GM18526 (cell line): Measurements from ENCODE around the gene DIO1.

Experiments
- POLR2A ChIP-seq: IDR thresholded peaks from 3 replicates; pipeline ENCODE4 v1.6.1; 2011; ENCODE audit not compliant: insufficient read length; ENCODE audit errors: extremely low read depth

The DIO1 gene

GRCh38 chr1:53927376-53927881 lies 33.4 kb downstream of the DIO1 start:
- no peak for TF ChIP-seq POLR2A

DNA sequence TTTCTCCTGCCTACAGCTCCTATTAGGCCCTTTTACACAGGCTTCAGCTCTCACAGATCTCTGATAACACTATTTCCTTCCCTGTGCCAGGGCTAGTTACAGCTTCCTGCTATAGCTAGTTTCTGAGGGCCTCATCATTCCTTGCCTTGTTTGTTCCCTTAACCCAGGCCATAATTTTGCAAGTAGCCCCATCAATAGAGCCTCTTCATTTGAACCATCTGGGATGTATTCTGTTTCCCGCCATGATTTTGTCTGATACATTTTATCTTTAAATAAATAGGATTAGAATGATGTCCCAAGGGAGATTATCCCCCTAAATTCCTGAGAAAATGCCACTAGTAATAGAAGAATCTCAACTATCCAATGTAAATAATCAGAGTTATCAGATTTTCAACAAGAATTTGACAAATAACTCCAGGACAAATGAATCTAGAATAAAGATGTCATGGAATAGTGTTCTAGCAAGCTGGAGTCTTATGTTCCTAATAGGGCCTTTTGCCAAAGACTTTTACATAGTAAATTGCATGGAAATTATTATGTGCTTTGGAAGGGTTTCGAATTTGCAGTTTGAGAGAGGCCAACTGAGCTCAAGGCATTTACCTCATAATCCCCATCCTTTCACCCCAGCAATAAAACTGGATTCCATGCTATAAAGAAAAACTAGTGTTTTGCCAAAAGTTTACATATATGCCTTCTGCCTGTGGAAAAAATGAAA lies 35.4 kb downstream of the DIO1 start:
- TF ChIP-seq POLR2A: no peak

DNA sequence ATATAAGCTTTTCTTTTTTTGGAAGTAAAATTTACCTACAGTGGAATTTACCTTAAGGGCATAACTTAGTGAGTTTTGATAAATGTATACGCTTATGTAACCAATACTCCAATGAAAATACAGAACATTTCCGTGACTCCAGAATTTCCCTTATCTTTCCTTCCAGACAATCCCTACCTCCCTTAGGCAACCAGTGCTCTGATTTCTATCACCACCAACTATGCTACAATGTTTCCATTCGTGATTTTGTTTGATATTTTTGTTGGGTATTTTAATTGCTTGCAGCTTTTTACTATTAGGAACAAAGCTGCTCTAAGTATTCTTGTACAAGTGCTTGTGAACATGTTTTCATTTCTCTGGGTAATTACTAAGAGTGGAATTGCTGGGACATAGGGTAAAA lies 36.9 kb downstream of the DIO1 start:
- no peak for TF ChIP-seq POLR2A

GRCh38 chr1:53931523-53931922 lies 37.5 kb downstream of the DIO1 start:
- TF ChIP-seq POLR2A: no peak

DNA sequence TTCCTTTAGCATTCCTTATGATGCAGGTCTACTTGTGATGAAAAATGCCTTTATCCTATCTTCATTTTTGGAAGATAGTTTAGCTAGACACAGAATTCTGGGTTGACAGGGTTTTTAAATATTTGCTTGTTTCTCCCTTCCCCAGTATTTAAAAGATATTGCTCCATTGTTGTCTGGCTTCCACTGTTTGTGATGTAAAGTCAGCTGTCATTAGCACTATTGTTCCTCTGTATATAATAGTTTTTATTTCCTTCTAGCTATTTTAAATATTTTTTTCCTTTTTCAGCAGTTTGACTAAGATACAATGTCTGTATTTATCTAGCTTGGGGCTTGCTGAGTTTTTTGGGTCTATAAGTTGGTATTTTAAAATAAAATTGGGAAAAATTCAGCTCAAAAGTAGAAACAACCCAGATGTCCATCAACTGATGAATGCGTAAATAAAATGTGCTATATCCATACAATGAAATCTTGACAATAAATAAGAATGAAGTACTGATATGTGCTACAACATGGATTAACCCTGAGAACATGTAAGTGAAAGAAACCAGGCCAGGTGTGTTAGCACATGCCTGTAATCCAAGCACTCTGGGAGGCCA lies 40.3 kb downstream of the DIO1 start:
- no peak for TF ChIP-seq POLR2A

DNA sequence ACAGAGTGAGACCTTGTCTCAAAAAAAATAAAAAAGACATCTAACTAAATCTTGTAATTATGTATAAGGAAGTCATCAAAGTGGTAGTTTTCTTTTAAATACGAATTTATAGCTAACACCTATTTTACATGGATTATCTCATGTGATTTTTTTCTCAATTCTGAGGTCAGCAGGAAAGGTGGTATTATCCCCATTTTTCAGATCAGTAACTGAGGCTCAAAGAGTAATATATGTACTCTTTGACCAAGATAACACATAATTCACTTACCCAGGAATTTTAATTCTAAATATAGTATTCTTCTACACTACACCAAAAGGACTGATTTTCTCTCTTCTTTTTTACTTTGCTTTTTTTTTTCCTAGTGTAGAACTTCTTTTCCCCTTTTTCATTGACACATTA lies 42.4 kb downstream of the DIO1 start:
- no peak for TF ChIP-seq POLR2A

DNA sequence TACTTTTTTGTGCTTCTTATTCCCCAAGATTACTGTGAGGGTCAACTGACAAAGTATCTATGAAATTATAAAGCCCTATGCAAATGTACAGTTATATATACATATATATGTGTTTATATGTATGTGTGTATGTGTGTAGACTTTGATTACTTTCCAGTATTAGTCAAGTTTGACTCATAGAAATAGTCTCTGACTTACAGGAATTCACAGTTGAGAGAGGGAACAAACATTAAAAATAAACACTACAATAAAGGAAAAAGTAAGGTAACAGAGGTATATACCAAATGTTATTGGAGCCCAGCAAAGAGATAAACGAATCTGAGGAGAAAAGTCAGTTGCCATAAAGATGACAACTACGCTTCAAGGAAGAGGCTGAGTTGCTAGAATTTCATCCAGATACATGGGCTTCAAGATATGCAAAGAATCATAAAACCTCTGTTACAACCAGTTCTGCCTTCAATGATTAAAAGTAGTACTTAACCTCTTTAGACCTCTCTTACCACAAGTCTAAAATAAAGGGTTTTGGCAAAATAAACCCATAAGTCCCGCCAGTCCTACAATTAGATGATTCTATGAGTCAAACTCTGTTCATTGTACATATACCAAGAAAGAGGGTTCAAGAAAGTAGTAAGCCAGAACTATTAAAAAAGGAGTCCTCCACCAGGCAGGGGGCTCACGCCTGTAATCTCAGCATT lies 44.3 kb downstream of the DIO1 start:
- TF ChIP-seq POLR2A: no peak

- TF ChIP-seq POLR2A: no peak
These were observed 48.4 kb downstream of the DIO1 start for GRCh38 chr1:53942127-53942957.

DNA sequence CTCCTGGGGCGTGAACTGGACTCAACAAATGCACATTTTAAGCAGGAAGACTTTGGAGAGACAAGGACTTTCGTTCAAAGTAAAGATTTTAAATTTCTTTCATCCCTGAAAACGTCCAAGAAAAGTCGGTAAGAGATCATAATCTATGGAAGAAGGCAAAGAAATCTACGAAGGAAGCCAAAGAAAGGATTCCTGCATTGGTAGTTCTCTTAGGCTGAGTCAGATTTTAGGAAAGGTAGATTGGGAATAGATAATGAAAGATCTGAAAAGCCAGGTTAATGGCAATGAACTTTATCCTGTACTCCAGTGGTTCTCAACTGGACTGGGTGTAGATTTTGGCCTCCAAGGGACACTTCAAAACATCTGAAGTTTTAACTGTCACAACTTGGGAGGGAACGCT lies 49.1 kb downstream of the DIO1 start:
- no peak for TF ChIP-seq POLR2A

GRCh38 chr1:53943490-53944043 lies 49.6 kb downstream of the DIO1 start:
- no peak for TF ChIP-seq POLR2A

GRCh38 chr1:53944469-53945182 lies 50.6 kb downstream of the DIO1 start:
- no peak for TF ChIP-seq POLR2A

GRCh38 chr1:53945183-53945432 lies 51.1 kb downstream of the DIO1 start:
- no peak for TF ChIP-seq POLR2A

- peak; percentile 90 for TF ChIP-seq POLR2A
These were observed 51.7 kb downstream of the DIO1 start, which contains the start of gene IFT25 for GRCh38 chr1:53945433-53946251. IFT25 (minus strand) TSS chr1:53945699; CDS start chr1:53940082, 5,617 bp downstream.
